ENCODE measurements around the gene HAPLN1.

DNA sequence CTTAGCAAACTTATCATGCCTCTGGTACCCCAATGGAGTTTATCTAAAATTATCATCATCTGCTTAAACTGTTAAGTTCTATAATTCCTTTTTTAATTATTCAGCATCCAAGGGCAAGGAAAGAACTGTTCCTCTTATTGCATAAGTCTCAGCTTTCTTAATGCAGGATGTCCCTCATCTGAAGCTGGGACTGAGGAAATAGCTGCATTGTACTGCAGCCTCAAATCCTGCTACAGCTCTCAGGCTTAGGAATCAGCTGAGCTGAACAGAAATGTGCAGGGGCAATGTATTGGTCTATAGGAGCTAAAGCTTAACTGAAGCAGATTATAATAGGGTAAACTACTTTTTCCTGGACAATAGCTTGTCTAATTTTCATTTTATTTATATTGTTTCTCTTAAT is 48.0 kb downstream of the HAPLN1 start:
- TF ChIP-seq, protein P1, sequence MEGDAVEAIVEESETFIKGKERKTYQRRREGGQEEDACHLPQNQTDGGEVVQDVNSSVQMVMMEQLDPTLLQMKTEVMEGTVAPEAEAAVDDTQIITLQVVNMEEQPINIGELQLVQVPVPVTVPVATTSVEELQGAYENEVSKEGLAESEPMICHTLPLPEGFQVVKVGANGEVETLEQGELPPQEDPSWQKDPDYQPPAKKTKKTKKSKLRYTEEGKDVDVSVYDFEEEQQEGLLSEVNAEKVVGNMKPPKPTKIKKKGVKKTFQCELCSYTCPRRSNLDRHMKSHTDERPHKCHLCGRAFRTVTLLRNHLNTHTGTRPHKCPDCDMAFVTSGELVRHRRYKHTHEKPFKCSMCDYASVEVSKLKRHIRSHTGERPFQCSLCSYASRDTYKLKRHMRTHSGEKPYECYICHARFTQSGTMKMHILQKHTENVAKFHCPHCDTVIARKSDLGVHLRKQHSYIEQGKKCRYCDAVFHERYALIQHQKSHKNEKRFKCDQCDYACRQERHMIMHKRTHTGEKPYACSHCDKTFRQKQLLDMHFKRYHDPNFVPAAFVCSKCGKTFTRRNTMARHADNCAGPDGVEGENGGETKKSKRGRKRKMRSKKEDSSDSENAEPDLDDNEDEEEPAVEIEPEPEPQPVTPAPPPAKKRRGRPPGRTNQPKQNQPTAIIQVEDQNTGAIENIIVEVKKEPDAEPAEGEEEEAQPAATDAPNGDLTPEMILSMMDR (IDR thresholded peaks at IDR 0.05) = no peak
- no peak for TF ChIP-seq POLR2A (IDR thresholded peaks at IDR 0.05)

Measured in vagina (tissue), 2 donors.